Measurements from ENCODE around the gene KRT9.
A peak's percentile ranks its signal among the peaks of the same experiment; 100 is the strongest.

Gene KRT9

GRCh38 chr17:41524261-41524660 lies 47.6 kb downstream of the KRT9 start:
- Histone ChIP-seq H3K36me3 (ENCODE audit: control insufficient read depth, insufficient read depth, low read length) (peaks cover 9% of the 10 kb centered on the region), H3K18ac (ENCODE audit: low read length) (no peak overlapping the region), H3K4ac (ENCODE audit: low read depth, low read length) (no peak overlapping the region), H3K79me1 (ENCODE audit: low read length) (peaks cover 3% of the 10 kb centered on the region), H2BK15ac (replicated peaks; ENCODE audit: low read depth) (no peak overlapping the region), H2BK120ac (ENCODE audit: low read depth, low read length) (no peak overlapping the region), H4K8ac (ENCODE audit: low read depth, low read length) (no peak overlapping the region), H3K27me3 (ENCODE audit: insufficient read depth, low read length, poor library complexity) (no peaks in the 10 kb centered on the region), H3K56ac (ENCODE audit: low read length) (no peak overlapping the region), H3K4me3 (ENCODE audit: low read length) (no peak overlapping the region), H3K4me2 (ENCODE audit: low read length) (no peak overlapping the region), H4K5ac (ENCODE audit: low read length) (no peak overlapping the region), H3K9ac (ENCODE audit: low read length) (no peak overlapping the region), H3K79me2 (ENCODE audit: control insufficient read depth, insufficient read depth, low read length) (peaks cover 9% of the 10 kb centered on the region), H2AK5ac (ENCODE audit: low read length) (no peak overlapping the region), H3K4me1 (ENCODE audit: control insufficient read depth, low read depth, low read length) (peaks cover 4% of the 10 kb centered on the region), H3K27ac (ENCODE audit: low read depth, low read length) (no peak overlapping the region), H2BK5ac (ENCODE audit: low read length) (no peak overlapping the region), H3K23ac (ENCODE audit: low read length) (no peak overlapping the region)
- DNase-seq: no peak
- WGBS (ENCODE audit: extremely low coverage, insufficient coverage, low lambda C conversion rate): no CpG with 5 or more reads among the region's 11 CpGs

GRCh38 chr17:41523787-41524186 lies 48.1 kb downstream of the KRT9 start:
- Histone ChIP-seq H2AK5ac (ENCODE audit: low read length) (no peak overlapping the region), H3K18ac (ENCODE audit: low read length) (no peak overlapping the region), H3K4me2 (ENCODE audit: low read length) (no peak overlapping the region), H3K27me3 (ENCODE audit: insufficient read depth, low read length, poor library complexity) (no peaks in the 10 kb centered on the region), H3K4ac (ENCODE audit: low read depth, low read length) (no peak overlapping the region), H3K27ac (ENCODE audit: low read depth, low read length) (no peak overlapping the region), H3K23ac (ENCODE audit: low read length) (no peak overlapping the region), H3K56ac (ENCODE audit: low read length) (no peak overlapping the region), H3K79me2 (ENCODE audit: control insufficient read depth, insufficient read depth, low read length) (peaks cover 9% of the 10 kb centered on the region), H3K9ac (ENCODE audit: low read length) (no peak overlapping the region), H3K79me1 (ENCODE audit: low read length) (peaks cover 3% of the 10 kb centered on the region), H3K36me3 (ENCODE audit: control insufficient read depth, insufficient read depth, low read length) (peaks cover 9% of the 10 kb centered on the region), H3K4me3 (ENCODE audit: low read length) (no peak overlapping the region), H4K8ac (ENCODE audit: low read depth, low read length) (no peak overlapping the region), H2BK15ac (replicated peaks; ENCODE audit: low read depth) (no peak overlapping the region), H3K4me1 (ENCODE audit: control insufficient read depth, low read depth, low read length) (peaks cover 3% of the 10 kb centered on the region), H2BK120ac (ENCODE audit: low read depth, low read length) (no peak overlapping the region), H2BK5ac (ENCODE audit: low read length) (no peak overlapping the region), H4K5ac (ENCODE audit: low read length) (no peak overlapping the region)
- DNase-seq: no peak
- WGBS (ENCODE audit: extremely low coverage, insufficient coverage, low lambda C conversion rate): no CpG with 5 or more reads among the region's 19 CpGs

- WGBS (ENCODE audit: extremely low coverage, insufficient coverage, low lambda C conversion rate): no CpG with 5 or more reads among the region's 4 CpGs
- no peak for DNase-seq
Observed at GRCh38 chr17:41523225-41523593, 48.6 kb downstream of the KRT9 start.

GRCh38 chr17:41522301-41523224 lies 49.3 kb downstream of the KRT9 start:
- no peak overlapping the region for H3K9ac ChIP-seq (ENCODE audit: low read length)
- peaks cover 9% of the 10 kb centered on the region for H3K36me3 ChIP-seq (ENCODE audit: control insufficient read depth, insufficient read depth, low read length)
- no peak overlapping the region for H3K4me3 ChIP-seq (ENCODE audit: low read length)
- peaks cover 3% of the 10 kb centered on the region for H3K79me1 ChIP-seq (ENCODE audit: low read length)
- no peak overlapping the region for H2BK5ac ChIP-seq (ENCODE audit: low read length)
- peaks cover 3% of the 10 kb centered on the region for H3K4me1 ChIP-seq (ENCODE audit: control insufficient read depth, low read depth, low read length)
- no peak overlapping the region for H2BK15ac ChIP-seq (replicated peaks; ENCODE audit: low read depth)
- H3K27me3 ChIP-seq (ENCODE audit: insufficient read depth, low read length, poor library complexity): no peaks in the 10 kb centered on the region
- no peak overlapping the region for H2BK120ac ChIP-seq (ENCODE audit: low read depth, low read length)
- no peak overlapping the region for H3K4me2 ChIP-seq (ENCODE audit: low read length)
- no peak overlapping the region for H4K5ac ChIP-seq (ENCODE audit: low read length)
- peak overlapping the region; percentile 42 for H3K56ac ChIP-seq (ENCODE audit: low read length)
- H2AK5ac ChIP-seq (ENCODE audit: low read length): no peak overlapping the region
- no CpG with 5 or more reads among the region's 12 CpGs for WGBS (ENCODE audit: extremely low coverage, insufficient coverage, low lambda C conversion rate)
- H3K79me2 ChIP-seq (ENCODE audit: control insufficient read depth, insufficient read depth, low read length): peaks cover 6% of the 10 kb centered on the region
- no peak overlapping the region for H3K27ac ChIP-seq (ENCODE audit: low read depth, low read length)
- no peak overlapping the region for H3K18ac ChIP-seq (ENCODE audit: low read length)
- no peak overlapping the region for H4K8ac ChIP-seq (ENCODE audit: low read depth, low read length)
- no peak overlapping the region for H3K23ac ChIP-seq (ENCODE audit: low read length)
- DNase-seq: no peak
- no peak overlapping the region for H3K4ac ChIP-seq (ENCODE audit: low read depth, low read length)

More at GRCh38 chr17:41523225-41523593, 48.6 kb downstream of the KRT9 start:
- Histone ChIP-seq H3K4me1 (ENCODE audit: control insufficient read depth, low read depth, low read length) (peaks cover 3% of the 10 kb centered on the region), H3K4me2 (ENCODE audit: low read length) (no peak overlapping the region), H3K23ac (ENCODE audit: low read length) (no peak overlapping the region), H2BK15ac (replicated peaks; ENCODE audit: low read depth) (no peak overlapping the region), H2BK5ac (ENCODE audit: low read length) (no peak overlapping the region), H3K4ac (ENCODE audit: low read depth, low read length) (no peak overlapping the region), H2BK120ac (ENCODE audit: low read depth, low read length) (no peak overlapping the region), H3K36me3 (ENCODE audit: control insufficient read depth, insufficient read depth, low read length) (peaks cover 9% of the 10 kb centered on the region), H3K79me2 (ENCODE audit: control insufficient read depth, insufficient read depth, low read length) (peaks cover 9% of the 10 kb centered on the region), H3K79me1 (ENCODE audit: low read length) (peaks cover 3% of the 10 kb centered on the region), H3K4me3 (ENCODE audit: low read length) (no peak overlapping the region), H4K8ac (ENCODE audit: low read depth, low read length) (no peak overlapping the region), H4K5ac (ENCODE audit: low read length) (no peak overlapping the region), H2AK5ac (ENCODE audit: low read length) (no peak overlapping the region), H3K9ac (ENCODE audit: low read length) (no peak overlapping the region), H3K27ac (ENCODE audit: low read depth, low read length) (no peak overlapping the region), H3K18ac (ENCODE audit: low read length) (no peak overlapping the region), H3K27me3 (ENCODE audit: insufficient read depth, low read length, poor library complexity) (no peaks in the 10 kb centered on the region), H3K56ac (ENCODE audit: low read length) (no peak overlapping the region)

GRCh38 chr17:41521574-41522261 lies 50.1 kb downstream of the KRT9 start:
- Histone ChIP-seq H2BK15ac (replicated peaks; ENCODE audit: low read depth) (no peak overlapping the region), H4K5ac (ENCODE audit: low read length) (no peak overlapping the region), H3K9ac (ENCODE audit: low read length) (no peak overlapping the region), H3K18ac (ENCODE audit: low read length) (no peak overlapping the region), H2AK5ac (ENCODE audit: low read length) (no peak overlapping the region), H3K27ac (ENCODE audit: low read depth, low read length) (no peak overlapping the region), H3K56ac (ENCODE audit: low read length) (peak overlapping the region; percentile 42), H3K4me1 (ENCODE audit: control insufficient read depth, low read depth, low read length) (peaks cover 3% of the 10 kb centered on the region), H3K79me2 (ENCODE audit: control insufficient read depth, insufficient read depth, low read length) (no peaks in the 10 kb centered on the region), H2BK5ac (ENCODE audit: low read length) (no peak overlapping the region), H4K8ac (ENCODE audit: low read depth, low read length) (no peak overlapping the region), H2BK120ac (ENCODE audit: low read depth, low read length) (no peak overlapping the region), H3K4me3 (ENCODE audit: low read length) (no peak overlapping the region), H3K4ac (ENCODE audit: low read depth, low read length) (no peak overlapping the region), H3K27me3 (ENCODE audit: insufficient read depth, low read length, poor library complexity) (no peaks in the 10 kb centered on the region), H3K4me2 (ENCODE audit: low read length) (no peak overlapping the region), H3K36me3 (ENCODE audit: control insufficient read depth, insufficient read depth, low read length) (peaks cover 9% of the 10 kb centered on the region), H3K23ac (ENCODE audit: low read length) (no peak overlapping the region), H3K79me1 (ENCODE audit: low read length) (peaks cover 2% of the 10 kb centered on the region)
- WGBS (ENCODE audit: extremely low coverage, insufficient coverage, low lambda C conversion rate): no CpG with 5 or more reads among the region's 6 CpGs
- DNase-seq: peak; percentile 88

Measured in mesendoderm (in vitro differentiated cells).